Activated CD4-positive, alpha-beta T cell treated with anti-CD3 and anti-CD28 coated beads, Interleukin-2, amount 50 U/mL, for 48 hours (primary cell): ENCODE results near the gene ZFHX3.

Experiments used
- DNase-seq, 2 experiments: peaks; one replicate each; pipeline ENCODE4 v3.0.0-alpha.2; 2020

Gene ZFHX3

DNA sequence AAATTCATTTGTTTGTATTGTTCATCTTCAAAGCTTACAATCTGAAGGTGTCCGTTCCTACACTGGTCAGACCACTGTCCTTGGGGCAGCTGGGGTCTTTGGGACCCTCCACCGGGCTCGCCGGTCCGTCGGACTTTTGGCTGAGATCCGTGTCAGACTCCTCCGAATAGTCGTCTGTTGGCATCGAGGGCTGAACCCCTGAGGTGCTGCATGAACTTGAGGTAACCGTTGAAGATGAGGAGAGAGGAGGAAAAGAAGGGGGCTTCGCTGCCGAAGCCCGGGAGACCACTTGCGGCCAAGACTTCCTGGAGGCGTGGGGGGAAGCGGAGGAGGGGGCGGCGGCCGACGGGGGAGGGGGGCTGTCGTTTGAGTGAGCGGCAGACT lies 260.8 kb downstream of the ZFHX3 start:
- no peak for DNase-seq

DNA sequence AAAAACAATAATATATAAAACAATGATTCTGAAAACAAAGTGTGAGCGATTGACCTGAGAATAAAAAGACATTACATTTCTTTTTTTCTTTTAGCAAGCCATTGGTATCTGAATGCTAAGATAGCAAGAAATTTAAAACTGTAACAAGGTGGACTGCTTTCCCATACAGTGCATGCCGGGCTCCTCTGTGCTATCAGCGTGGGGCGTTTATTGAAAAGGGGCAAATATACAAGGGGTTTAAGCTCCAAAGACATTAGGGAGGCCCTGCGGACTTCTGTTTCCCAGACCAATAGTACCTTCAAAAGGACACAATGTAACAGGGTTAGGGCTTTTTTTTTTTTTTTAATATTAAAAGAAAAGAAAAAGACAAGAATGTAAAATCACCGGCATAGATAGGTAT lies 261.3 kb downstream of the ZFHX3 start:
- DNase-seq = no peak

DNA sequence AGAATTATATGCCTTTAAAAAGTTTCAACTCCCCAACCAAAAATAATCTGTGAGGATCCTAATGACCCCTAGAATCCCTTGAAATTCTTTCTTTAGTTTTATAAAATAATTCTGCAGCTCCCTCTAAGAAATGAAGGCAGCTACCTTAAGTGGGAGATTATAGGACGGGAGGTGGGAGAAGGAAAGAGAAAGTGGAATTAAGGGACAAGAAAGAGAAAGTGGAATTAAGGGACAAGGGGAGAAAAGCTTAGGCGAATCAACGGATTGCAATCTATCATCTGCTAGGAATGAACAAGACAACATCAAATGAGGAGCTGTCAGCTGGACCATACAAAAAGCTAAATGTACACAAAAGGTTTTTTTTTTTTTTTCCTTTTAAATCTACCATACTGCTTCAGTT lies 262.0 kb downstream of the ZFHX3 start:
- DNase-seq = no peak

DNA sequence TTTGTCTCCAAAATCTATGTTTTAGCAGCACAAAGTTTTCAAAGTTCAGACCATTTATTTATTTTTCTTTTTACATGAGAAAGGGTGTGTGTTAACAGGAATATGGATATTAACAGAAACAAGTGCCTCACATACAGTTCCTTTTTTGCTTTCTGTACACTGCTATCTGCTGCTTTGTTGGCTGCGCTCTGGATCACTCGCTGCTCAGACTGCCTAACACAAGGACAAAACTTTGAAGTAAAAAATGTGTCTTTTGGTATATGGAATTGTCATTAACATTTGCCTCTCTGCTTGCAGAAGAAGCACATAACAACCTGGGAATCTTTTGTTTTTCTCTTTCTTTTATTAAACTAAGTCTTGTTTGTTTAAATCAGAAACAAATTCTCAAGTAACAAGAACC lies 262.8 kb downstream of the ZFHX3 start:
- DNase-seq = no peak

DNA sequence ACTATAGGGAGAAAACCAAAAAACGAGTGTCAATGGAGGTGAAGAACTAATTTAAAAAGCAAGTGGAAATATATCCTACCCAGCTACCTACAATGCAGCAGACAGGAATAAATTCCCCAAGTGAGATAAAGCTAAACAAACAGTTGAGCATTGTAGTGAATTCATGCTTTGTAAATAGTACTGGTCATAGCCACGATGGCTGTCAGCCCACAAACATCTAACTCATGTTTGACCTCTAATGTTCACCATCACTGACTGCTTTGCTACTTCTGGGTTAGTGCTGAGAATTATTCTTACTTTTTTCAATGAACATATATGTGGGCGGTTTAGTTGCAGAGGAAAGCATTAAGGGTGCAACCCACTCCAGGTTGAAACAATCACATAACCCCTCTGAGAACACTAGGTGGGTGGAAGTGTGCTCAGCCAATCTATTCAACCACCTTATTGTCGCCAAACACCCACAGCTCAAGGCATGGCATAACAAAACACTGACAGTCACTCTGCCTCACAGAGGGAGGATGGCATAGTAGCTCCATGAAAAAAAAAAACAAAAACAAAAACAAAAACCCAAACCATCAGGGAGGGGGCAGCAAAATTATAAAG lies 264.1 kb downstream of the ZFHX3 start:
- DNase-seq = no peak

DNA sequence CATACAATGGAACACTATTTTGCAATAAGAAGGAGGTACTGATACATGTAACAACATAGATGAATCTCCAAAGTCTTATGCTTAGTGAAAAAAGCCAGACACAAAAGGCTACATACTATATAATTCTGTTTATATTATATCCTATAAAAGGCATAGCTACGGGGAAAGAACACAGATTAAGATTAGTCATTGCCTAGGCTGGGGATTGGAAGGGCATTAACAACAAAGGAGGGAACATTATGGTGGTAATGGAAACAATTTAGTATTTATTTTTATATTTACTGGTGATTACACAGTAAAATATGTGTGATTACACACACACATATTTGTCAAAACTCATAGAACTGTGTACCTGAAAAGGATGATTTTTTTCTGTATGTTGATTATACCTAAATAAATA lies 278.1 kb downstream of the ZFHX3 start:
- no peak for DNase-seq

DNA sequence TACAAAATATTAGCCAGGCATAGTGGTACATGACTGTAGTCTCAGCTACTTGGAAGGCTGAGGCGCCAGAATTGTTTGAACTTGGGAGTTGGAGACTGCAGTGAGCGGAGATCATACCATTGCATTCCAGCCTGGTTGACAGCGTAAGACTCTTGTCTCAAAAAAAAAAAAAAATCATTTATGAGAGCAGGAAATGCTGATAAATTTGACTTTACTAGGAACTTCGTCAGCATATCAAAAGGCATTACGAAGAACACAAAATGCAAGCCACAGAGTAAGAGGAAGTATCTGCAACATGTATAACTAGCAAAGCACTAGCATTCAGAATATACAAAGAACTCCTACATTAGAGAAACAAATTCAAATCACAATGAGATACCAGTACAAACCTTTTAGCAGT lies 279.3 kb downstream of the ZFHX3 start:
- no peak for DNase-seq

DNA sequence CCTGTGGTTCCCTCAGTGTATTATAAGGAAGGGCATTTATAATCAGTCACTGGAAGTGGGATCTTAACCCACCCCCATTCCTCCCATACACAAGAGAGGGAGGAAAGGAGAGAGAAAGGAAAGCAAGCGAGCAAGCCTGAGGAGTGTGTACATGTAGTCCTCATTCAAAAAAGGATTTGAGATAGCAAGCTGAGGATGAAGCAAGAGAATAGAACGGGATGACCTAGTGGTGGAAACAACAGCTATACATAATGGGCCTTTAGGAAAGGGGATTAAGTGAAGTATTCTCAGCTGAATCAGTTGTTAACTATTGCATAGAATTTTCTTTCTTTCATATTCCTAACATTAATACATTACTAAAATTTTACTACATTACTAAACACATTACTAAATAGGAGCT lies 281.4 kb downstream of the ZFHX3 start:
- DNase-seq = no peak

DNA sequence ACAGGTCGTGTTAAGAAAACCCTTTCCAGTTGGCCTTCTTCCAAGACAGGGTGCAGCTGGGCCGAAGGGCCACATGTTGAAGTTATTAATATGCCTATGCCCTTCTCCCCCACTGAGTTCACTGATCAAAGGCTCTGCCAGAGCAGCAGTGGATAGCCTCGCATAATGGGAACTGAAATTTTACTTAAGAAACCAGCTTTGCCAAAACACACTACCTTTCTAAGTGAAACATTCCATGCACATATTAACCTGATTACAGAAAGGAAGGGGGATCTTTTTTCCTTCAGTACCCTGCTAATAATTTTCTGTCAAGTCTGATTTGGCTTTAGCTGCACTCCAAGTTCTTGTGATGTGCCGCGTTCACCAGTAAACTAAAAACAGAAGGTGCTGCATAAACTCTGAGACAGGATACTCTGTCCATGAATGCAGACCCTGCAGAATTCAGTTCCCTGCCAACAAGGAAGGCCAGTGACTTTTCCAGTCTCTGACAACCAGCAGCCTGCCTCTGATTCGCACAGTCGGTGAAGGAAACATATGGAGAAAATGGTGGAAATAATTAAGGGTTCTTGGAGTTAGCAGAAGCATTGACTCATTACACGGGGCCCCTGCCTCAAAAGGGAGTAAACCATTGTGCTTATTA lies 283.8 kb downstream of the ZFHX3 start:
- DNase-seq = no peak

DNA sequence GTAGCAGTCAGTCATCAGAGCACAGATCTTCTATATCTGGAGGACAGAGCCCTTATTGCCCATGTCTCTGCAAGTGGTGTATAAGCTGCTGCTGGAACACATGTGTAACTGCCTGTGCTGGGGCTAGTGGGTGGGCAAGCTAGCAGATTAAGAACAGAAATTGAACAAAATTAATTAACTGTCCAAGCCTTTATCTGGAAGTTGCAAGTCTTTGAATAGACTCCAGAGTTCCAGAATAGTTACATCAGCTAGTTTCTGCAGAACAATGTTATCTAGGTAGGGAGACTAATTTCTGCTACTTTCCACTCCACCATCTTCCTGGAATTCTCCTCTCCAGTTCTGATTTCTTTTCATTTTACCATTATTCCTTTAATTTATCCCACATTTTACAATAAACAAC lies 287.3 kb downstream of the ZFHX3 start:
- no peak for DNase-seq

DNA sequence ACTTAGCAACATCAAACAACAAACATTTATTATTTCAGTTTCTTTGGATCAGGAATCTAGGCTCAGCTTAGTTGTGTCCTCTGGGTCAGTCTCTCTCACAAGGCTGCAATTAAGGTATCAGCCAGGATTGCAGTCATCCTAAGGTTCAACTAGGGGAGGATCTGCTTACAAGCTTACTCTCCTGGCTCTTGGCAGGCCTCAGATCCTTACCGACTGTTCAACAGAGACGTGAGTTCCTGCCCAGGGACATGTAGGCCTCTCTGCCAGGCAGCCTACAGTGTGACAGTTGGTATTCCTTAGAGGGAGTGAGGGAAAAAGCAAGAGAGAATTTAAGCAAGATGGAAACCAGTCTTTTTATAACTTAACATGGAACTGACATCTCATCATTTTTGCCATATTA lies 294.0 kb downstream of the ZFHX3 start:
- DNase-seq = no peak

DNA sequence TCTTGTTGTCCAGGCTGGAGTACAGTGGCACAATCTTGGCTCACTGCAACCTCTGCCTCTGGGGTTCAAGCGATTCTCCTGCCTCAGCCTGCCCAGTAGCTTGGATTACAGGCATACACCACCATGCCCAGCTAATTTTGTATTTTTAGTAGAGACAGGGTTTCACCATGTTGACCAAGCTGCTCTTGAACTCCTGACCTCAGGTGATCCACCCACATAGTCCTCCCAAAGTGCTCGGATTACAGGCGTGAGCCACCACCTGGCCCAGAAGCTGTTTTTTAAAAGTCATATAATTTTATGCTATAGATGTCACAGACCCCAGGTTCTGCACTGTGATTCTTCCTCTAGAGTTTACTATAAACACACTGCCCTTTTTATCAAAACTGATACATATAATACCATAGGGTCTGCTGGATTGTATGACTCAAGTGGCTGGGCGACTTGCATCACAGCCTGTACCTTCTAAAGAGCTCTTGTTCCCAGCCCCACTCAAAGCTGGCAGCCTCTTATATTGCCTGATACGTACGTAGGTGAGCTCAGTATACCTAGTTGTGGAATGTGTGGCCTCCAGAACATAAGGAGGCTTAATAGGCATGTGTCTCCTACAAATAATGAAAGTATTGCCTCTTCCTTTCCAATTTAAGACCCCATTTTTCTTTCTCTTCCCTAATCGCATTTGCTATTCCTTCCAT lies 295.8 kb downstream of the ZFHX3 start:
- no peak for DNase-seq

DNA sequence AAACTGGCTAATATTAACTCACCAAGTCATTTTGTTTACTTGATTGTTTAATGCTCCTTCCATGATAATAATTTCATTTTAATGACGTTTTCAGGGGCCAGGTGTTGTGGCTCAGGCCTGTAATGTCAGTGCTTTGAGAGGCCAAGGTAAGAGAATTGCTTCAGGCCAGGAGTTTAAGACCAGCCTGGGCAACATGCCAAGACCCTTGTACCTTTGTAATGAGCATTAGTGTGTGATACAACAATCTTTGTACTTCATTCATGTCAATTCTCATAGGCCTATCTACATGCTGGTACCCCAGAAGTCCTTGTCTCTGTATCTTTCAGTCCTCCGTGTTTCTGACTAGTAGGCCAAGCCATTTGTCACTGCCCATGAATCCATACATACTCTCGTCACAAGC lies 296.9 kb downstream of the ZFHX3 start:
- DNase-seq = no peak

DNA sequence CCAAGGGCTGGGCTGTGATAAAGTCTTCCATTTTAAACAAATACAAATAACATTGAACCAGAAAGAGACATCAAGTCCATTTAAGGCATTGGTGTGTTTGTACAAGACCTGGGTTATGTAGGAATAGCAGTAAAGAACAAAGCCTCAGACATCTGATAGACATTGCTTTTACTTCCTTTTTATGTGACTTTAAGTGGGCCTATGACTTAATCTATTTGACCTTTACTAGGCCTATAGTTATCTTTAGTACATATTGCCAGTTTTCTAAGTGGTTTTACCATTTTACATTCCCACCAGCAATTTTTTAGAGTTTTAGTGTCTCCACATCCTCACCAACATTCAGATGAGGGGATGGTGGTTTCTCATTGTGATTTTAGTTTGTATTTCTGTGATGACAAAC lies 298.8 kb downstream of the ZFHX3 start:
- no peak for DNase-seq

DNA sequence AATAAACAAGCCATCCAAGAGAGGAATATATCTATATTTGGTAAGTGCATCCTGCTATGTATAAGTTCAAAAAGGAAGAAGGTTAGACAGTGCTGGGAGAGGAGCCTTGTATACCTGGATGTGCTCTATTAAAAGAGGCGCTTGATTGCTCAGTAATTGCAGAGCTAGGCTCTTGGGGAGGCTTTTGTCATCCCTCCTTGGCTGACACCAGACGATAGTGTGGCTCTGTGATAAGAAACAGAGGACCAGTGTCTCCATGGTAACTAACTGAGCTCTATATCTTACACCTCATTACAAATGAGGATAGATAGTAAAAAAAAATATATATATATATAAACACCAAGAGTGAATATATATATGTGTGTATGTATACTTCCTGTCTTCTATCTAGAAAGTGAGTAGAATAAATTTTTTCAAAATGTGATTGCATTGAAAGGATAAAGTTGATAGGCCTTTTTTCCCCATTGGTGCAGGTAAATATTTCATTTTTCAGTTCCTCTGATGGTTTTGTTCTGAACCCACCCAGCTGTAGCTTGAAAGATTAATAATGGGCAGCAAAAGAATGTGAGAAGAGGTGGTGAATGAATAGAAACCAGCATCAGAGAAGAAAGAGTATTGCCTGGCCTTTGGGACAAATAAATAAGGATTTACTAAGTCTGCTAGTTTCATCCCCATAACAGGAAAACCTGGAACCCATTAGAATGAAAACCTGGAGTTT lies 303.7 kb downstream of the ZFHX3 start:
- DNase-seq = no peak

DNA sequence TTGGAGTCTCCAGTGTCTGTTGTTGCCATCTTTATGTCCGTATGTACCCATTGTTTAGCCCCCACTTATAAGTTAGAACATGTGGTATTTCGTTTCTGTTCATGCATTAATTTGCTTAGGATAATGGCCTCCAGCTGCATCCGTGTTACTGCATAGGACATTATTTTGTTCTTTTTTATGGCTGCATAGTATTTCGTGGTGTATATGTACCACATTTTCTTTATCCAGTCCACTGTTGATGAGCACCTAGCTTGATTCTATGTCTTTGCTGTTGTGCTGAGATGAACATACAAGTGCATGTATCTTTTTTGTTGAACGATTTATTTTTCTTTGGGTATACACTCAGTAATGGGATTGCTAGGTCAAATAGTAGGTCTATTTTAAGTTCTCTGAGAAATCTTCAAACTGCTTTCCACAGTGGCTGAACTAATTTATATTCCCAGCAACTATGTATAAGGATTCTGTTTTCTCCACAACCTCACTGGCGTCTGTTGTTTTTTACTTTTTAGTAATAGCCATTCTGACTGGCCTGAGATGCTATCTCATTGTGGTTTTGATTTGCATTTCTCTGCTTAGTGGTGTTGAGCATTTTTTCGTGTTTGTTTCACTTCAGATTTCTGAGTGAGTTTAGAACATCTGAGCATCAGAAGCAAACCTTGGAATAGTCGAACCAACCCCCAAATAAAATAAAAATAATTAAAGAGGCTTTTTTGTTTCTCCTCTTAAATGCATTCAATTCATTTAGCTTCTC lies 304.7 kb downstream of the ZFHX3 start:
- DNase-seq = no peak

DNA sequence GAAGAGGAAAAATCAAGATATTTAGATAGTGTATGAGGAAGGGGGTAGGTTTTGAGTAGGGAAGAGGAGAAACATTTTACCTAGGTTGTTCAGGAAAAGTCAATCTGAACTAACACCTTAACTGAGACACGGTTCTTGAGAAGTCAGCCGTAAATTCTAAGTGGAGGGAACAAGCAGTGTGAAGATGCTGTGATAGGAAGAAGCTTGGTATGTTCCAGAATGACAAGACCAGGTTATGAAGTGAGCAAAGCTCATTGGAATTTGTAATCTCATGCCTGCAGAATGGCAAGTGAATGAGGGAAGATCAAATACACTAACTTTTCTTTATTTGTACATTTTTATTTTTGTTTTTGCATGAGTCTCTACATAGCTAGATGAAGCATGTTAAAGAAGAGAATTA lies 307.6 kb downstream of the ZFHX3 start:
- no peak for DNase-seq

DNA sequence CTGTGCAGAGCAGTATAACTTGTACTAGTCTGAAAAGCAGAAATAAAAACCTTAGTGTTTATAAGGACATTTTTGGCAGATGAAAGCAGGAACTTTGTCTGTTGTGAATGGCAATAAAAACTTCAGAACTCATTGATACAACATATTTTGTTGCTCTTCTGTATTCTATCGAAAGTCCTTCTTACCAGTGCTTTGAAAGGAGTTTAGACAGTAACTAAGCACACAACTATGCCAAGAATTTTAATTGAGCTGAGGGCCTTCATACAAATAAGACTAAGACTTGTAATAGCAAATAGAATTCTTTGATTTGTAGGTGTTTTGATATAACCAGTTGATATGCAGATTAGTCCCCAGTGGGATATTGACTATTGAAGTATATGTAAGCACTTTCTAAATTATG lies 308.4 kb downstream of the ZFHX3 start:
- no peak for DNase-seq

DNA sequence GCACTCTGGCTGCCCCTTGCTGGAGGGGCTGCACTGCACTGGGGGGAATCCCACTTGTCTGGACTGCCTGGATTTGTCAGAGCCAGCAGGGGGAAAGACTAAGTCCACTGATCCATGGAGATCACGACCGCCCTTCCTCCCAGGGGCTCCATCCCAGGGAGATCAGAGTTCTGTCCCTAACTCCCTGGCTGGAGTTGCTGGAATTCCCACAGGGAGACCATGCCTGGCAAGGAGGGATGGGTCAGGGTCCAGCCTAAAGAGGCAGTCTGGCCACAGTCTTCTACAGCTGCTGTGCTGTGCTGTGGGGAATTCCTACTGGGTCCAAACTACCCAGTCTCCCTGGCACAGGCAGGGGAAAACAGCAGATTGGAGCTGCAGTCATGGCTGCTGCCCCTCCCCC lies 311.9 kb downstream of the ZFHX3 start:
- DNase-seq = no peak
